H4 (cell line): Measurements from ENCODE around the gene ZBTB37. TPM values are rescaled to one million over a fixed set of nuclear protein-coding genes. Genes with fewer than 3 reads are reported as not detected.
A peak's percentile ranks its signal among the peaks of the same experiment; 100 is the strongest.
"Not testable (repeated sequence)": the region's sequence is repeated elsewhere in the genome, so short reads cannot be mapped to it uniquely, and the experiment has no call there.

Source experiments
- DNase-seq: peaks from one replicate; pipeline ENCODE4 v3.0.0-alpha.2; 2015; ENCODE audit warnings: low spot score
- total RNA-seq: library from RNA; depleted of rRNA; stranded (reverse); fragments of >200 nt; shearing (Covaris generic); gene quantifications from 2 replicates; pipeline ENCODE4 v1.2.3, GENCODE V29; 2014; rRNA removed

ZBTB37 gene
- total RNA-seq, 1 experiment from 2014 or later: 2.0 TPM

DNA sequence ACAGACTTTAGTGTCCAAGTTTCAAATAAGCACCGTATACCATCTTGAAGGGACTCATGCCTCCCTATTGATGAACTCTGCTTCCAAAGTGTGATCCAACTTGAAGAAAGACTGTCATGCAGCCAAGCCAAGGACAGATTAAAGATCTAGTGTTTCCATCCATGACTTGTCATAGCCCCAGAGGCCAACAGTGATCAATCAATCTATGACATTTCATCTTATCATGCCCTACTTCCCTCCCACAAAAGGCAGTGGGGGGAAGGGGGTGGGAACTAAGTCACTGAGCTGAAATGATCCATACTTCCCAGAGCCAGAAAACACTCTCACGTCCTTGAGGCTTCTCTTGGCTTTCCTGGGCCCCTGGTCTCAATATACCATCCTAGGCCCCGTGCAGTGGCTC is 44.9 kb downstream of the ZBTB37 start:
- no peak for DNase-seq

DNA sequence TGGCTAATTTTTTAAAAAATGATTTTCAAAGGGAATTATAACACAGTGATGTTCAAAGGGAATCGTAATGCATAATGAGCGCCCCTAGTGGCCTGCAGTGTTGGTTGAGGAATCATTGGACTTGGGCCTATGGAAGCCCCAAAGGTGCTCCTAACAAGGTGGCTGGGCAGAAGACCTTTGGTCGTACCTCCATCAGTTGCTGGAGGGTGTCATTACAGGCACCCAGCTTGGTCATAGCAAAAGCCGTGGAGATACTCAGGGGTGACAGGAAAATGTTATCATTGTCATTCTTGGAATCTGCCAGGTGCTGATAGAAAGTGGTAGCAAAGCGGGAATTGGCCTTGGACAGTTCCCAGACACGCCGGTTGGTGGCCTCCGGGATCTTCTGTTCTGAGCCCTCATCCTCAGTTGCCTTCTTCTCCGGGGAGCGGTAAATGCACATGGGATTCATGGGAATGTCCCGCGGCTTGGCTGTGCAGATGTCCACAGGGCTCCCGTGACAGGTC is 46.2 kb downstream of the ZBTB37 start:
- peak; percentile 16 for DNase-seq

DNA sequence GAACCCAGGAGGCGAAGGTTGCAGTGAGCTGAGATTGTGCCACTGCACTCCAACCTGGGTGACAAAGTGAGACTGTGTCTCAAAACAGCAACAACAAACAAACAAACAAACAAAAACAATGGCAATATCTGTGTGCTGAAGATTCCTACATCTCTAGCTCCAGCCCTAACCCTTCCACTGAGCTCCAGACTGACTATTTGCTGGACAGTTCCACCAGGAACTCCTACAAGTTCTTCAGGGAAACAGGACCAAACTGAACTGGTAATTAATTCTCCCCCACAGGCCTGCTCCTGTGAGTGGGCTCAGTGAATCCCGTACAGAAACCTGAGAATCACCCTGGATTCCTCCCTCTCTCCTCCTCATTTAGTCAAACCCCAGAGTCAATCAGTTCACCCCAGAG is 47.4 kb downstream of the ZBTB37 start:
- DNase-seq: no peak

DNA sequence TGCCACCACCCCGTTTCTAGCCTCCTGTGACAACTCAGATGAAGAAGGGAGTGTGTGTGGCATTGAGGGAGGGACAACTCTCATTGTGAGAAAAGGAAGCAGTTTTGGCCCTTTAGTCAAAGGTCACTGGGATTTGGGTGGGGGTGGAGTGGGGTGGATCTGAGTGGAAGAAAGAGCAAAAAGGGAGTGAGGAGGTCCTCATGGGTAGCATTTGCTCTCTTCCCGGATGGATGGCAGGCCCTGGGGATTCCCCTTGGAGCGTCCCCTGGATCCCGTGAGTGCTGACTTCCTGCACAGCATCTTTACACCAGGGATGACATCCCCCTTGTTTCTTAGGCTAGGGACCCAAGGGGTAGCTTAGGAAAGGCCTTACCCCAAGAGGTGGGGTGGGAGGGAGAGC is 48.5 kb downstream of the ZBTB37 start:
- no peak for DNase-seq

DNA sequence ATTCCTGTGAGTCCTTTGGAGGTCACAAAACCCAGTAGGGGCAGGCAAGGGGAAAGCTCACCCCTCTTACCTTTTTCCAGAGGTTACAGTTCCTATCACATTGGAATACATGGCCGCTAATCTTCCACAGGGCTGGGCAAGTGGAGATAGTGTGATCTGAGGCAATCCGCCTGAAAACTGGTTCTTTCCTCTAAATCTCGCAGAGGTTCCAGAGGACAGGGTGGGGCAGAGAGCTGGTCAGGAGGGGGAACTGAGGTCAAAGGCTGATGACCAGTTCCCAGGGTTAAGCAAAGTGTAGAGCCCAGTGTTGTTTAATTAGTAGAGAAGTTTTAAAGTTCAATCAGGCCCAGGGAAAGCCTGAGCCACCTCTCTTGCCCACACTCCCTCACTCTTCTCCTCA is 49.0 kb downstream of the ZBTB37 start, which contains the start of gene SERPINC1:
Gene SERPINC1, minus strand, starts transcription at position 179 of the 400 bp plus-strand sequence. Its CDS starts 68 bp downstream, at position 111.
- DNase-seq: no peak

DNA sequence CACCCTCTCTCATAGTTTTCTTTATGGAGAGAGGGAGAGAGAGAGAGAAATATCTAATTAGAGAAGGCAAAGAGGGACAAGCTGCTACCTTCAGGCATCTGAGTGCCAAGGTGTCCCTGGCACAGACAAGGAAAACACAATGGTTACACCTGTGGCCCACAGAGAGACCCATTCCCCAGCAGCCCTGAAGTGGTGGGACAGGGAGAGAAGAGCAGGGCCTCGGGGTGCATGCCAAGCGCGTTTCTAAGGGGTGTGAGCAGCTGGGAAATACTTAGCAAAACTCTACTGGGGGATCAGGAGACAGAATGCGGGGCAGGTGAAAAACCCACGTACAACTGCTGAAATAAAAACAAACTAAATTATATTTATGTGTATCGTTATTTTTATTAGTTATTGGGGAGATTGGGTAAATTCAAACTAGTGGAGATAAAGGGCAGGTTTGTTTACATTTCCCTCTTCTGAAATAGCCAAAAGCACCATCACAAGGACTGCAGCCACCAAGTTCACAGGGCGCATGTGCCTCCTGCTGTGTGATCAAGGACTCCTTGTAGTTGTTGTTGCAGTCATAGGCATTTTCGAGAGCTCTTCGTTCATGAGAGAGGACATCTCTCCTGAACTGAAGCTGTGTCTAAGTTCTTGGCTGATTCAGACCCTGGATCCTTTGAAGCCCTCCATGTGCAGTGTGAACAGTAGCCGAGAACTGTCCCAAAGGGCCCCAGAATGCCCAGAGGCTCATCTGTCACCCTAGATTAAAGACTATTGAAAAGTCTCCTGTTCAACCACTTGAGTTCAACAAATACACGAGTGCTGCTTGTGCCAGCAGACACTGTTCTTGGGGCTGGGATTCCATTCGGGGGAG is 49.7 kb downstream of the ZBTB37 start:
- DNase-seq: no peak

DNA sequence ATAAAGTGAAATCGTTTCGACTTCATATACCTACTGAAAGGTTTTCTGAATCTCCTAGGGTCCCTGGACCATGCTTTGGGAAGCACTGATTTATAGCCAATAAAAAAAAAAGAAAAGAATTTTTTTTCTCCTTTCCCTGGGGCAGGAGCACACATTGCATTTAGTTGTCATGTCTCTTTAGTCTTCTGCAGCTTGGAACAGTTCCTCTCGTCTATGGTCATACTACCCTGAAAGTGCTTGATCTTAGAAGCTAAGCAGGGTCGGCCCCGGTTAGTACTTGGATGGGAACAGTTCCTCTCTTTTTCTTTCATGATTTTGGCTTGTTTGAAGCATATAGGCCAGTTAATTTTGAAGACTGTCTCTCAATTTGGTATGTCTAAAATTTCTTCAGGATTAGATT is 52.7 kb downstream of the ZBTB37 start:
- DNase-seq: no peak

DNA sequence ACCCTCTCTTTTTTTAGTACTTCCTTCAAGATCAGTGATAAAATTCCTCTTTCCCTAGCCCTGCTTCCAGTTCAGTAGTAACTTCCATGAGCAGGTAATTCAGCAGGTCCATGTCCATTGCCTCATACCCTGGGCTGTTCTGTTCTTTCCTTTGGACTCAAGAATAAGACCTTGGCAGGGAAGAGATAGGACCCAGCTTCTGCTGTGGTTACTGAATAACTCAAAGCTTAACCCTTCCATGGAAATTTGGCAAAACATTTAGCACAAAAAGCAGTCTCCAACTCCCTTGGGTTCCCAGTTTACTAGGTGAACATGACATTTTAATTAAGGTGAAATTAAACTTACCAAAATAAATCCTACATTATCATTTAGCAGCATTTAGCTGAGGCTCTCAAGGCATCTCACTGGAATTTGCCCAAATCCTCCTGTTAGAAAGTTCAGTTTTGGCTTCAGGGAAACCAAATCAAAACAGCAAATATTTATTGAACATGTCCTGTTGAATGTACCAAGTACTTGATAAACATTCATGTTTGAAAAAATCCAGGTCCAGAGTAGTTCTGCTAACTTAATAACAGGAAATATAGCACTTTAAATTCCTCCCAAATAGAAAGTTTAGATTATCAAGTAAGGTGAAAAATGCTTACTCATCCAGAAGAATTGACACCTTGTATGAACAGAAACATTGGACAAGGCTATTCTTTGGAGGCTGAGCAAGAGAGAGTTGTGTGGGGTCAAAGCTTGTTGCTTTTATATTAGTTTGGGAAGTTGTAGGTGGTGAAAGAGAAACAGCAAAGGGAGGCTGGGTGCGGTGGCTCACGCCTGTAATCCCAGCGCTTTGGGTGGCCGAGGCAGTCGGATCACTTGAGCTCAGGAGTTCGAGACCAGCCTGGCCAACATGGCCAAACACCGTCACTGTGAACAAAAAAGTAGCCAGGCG is 57.4 kb downstream of the ZBTB37 start:
- no peak for DNase-seq

DNA sequence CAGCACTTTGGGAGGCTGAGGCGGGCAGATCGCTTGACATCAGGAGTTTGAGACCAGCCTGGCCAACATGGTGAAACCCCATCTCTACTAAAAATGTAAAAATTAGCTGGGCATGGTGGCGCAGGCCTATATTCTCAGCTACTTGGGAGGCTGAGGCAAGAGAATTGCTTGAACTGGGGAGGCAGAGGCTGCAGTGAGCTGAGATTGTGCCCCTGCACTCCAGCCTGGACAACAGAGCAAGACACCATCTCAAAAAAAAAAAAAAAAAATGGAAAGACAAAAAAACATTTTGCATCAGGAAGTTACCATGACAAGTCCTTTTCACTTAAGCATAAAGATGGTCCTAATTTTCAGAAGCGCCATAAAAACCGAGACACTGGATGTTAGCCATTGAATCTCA is 62.4 kb downstream of the ZBTB37 start:
- not testable (repeated sequence) for DNase-seq

DNA sequence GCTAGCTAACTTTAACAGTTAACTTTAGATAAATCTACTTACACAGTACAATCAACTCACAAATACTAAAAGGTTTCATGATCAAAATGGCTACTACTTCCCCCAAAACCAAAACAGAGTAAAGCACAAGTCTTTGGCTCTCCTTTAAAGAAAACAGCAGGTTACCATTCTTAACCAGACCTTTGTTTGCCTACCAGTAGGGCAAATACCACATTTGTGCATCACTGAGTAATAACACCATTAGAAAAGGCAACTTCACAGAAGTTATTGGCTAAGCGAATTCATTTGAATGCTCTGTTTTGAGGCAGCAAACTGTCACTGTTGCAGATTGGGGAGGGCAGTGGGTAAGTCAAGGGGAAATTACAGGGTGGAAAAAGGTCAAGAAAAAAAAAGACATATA is 66.3 kb downstream of the ZBTB37 start:
- DNase-seq: no peak

DNA sequence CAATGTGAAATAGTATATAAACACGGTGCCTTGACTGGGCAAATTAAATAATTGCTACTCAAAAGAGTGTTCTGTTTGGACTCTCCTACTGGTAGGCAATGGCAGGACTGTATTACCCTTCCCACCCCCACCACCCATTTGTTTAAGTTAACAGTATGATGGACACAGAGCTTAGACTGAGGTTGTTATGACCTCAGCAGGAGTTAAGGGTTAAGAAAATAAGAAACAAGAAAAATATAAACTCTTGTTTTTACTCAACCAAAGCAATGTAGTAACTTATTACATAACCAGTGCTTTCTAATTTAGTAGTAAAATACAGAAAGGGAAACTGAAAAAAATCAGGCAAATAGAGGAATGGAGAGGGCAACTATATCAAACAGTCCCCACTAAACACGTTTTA is 68.9 kb downstream of the ZBTB37 start:
- no peak for DNase-seq

DNA sequence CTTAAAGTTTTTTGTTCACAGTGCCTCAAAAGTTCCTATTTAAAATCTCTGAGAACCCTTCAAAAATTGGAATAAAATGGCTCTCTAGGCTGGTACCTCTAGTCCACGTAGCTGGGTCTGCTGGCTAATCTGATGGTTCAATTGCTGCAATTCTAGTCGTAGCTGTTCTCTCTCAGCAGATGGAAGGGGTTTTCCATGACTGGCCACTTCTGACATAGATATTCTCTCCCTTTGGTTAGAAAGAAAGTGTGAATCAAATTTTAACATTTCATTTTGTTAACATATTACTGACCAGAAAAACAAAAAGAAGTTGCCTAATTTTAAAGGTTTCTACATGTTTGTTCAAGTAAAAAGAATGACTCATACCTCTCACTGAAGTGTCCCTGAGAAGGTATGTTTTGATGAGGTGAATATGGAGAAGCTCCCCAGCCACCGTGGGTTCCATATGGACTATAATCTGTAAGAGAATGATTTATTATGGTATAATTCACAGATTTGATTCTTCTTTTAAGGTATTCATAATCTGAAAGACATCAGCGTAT is 78.3 kb downstream of the ZBTB37 start:
- no peak for DNase-seq

DNA sequence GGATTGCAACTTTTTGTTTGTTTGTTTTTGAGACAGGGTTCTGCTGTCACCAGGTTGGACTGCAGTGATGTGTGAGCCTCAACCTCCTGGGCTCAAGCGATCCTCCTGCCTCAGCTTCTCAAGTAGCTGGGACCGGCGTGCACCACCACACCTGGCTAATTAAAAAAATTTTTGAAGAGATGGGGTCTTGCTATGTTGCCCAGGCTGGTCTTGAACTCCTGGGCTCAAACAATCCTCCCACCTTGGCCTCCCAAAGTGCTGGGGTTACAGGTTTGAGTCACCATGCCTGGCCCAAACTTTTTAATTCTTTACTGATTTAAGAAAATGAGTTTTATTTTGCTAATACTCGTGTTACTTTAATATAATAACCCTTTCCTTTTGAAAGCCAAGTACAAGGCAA is 80.4 kb downstream of the ZBTB37 start:
- no peak for DNase-seq

Other genes starting within 250 kb of the ZBTB37 start
- not detected in 2 replicates for gene TEX50, start 233.0 kb upstream of the ZBTB37 start, total RNA-seq
- 0.08 TPM in 1 of 2 replicates, not detected in the other for gene ANKRD45, start 198.5 kb upstream of the ZBTB37 start, total RNA-seq
- 10.6 and 15.1 TPM in 2 replicates for gene KLHL20, start 153.4 kb upstream of the ZBTB37 start, total RNA-seq
- gene DARS2, start 43.7 kb upstream of the ZBTB37 start, total RNA-seq: 24.7 and 27.8 TPM in 2 replicates
- 25.0 and 27.6 TPM in 2 replicates for gene CENPL, start 43.5 kb upstream of the ZBTB37 start, total RNA-seq
- gene GAS5, start 391 bp upstream of the ZBTB37 start, total RNA-seq: 335 and 341 TPM in 2 replicates
- not detected in 2 replicates for gene SERPINC1, start 48.9 kb downstream of the ZBTB37 start, total RNA-seq
- 8.8 and 9.5 TPM in 2 replicates for gene RC3H1, start 154.0 kb downstream of the ZBTB37 start, total RNA-seq